ENCODE data around the gene ATP11A. TPM values are rescaled to one million over a fixed set of nuclear protein-coding genes. Genes with fewer than 3 reads are reported as not detected.

The ATP11A gene
- total RNA-seq, 1 experiment from 2014 or later: 41.2 TPM

DNA sequence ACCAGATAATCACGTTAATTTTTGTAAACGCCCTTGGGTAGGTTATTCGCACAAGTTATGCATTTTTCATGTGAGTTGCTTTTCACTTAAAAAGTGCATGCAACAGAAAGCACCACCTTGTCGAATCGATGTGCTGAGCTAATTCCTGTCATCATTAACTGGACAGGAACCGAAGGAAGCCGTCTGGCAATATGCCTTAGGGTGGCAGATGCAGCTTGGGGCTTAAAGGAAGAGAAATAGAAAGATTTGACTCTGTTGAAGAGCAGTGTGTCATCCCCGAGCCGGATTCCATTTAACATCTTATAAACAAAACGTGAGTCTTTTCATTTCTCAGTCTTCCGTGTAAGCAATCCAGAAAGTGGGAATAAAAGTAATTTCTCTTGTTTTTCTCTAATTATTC lies 70.0 kb downstream of the ATP11A start:
- intact Hi-C loops (cut with micrococcal nuclease): no loop called here
- TF ChIP-seq, protein P1, sequence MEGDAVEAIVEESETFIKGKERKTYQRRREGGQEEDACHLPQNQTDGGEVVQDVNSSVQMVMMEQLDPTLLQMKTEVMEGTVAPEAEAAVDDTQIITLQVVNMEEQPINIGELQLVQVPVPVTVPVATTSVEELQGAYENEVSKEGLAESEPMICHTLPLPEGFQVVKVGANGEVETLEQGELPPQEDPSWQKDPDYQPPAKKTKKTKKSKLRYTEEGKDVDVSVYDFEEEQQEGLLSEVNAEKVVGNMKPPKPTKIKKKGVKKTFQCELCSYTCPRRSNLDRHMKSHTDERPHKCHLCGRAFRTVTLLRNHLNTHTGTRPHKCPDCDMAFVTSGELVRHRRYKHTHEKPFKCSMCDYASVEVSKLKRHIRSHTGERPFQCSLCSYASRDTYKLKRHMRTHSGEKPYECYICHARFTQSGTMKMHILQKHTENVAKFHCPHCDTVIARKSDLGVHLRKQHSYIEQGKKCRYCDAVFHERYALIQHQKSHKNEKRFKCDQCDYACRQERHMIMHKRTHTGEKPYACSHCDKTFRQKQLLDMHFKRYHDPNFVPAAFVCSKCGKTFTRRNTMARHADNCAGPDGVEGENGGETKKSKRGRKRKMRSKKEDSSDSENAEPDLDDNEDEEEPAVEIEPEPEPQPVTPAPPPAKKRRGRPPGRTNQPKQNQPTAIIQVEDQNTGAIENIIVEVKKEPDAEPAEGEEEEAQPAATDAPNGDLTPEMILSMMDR (IDR thresholded peaks at IDR 0.05; ENCODE audit: unreplicated experiment): no peak
- CTCF ChIA-PET: no interaction called here

DNA sequence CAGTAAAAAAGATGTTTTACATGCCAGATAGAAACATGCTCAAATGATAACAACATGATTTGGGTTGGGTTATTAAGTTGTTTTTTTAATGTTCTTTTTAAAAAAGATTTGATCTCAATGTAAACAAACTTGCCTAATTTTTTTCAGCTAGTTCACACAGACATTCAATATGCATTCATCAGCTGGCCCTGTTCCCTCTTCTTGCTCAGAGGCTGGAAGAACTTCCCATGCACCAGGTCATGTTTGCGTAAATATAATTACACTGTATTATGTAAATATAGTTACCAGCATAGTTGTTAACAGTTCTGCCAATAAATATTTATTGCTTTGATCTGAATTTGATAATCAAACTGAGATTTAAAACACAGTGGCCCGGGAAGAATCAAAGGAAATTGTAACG lies 70.6 kb downstream of the ATP11A start:
- CTCF ChIA-PET: no interaction called here
- BruUV-seq (replicated peaks): no TSS peak

More for the DNA sequence above, 70.0 kb downstream of the ATP11A start:
- H3K27ac Mint-ChIP-seq (ENCODE audit: low read depth, unreplicated experiment): no peak overlapping the region
- peaks cover 7% of the 10 kb centered on the region for H3K36me3 Mint-ChIP-seq (ENCODE audit: insufficient read depth, unreplicated experiment)
- BruUV-seq (replicated peaks): no TSS peak
- POLR2A ChIA-PET: no interaction called here
- no peak overlapping the region for H3K4me3 Mint-ChIP-seq (ENCODE audit: unreplicated experiment)
- H3K4me1 Mint-ChIP-seq (ENCODE audit: insufficient read depth, unreplicated experiment): no peaks in the 10 kb centered on the region
- no peaks in the 10 kb centered on the region for H3K9me3 Mint-ChIP-seq (ENCODE audit: unreplicated experiment)
- H3K27me3 Mint-ChIP-seq (ENCODE audit: insufficient read depth, unreplicated experiment): no peaks in the 10 kb centered on the region
- DNase-seq (ENCODE audit: unreplicated experiment): no peak

DNA sequence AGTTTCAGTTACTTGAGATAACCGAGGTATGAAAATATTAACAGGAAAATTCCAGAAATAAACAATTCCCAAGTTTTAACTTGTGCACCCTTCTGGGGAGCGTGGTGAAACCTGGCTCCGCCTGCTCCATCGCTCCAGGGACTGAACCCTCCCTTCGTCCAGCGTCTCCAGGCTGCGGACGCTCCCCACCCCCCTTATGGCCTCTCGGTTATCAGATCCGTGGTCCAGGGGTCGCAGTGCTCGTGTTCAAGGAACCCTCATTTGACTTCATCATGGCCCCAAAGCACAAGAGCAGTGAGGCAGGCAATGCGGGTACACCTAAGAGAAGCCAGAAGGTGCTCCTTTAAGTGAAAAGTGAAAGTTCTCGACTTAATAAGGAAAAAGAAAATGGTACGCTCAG lies 71.1 kb downstream of the ATP11A start:
- Mint-ChIP-seq H3K36me3 (ENCODE audit: insufficient read depth, unreplicated experiment) (peaks cover 9% of the 10 kb centered on the region), H3K4me1 (ENCODE audit: insufficient read depth, unreplicated experiment) (no peaks in the 10 kb centered on the region), H3K27me3 (ENCODE audit: insufficient read depth, unreplicated experiment) (no peaks in the 10 kb centered on the region), H3K9me3 (ENCODE audit: unreplicated experiment) (no peaks in the 10 kb centered on the region), H3K27ac (ENCODE audit: low read depth, unreplicated experiment) (no peak overlapping the region), H3K4me3 (ENCODE audit: unreplicated experiment) (no peak overlapping the region)
- intact Hi-C loops (cut with micrococcal nuclease): no loop called here
- DNase-seq (ENCODE audit: unreplicated experiment): no peak
- TF ChIP-seq, protein P1 (IDR thresholded peaks at IDR 0.05; ENCODE audit: unreplicated experiment): no peak
- CTCF ChIA-PET: no interaction called here
- no TSS peak for BruUV-seq (replicated peaks)
- POLR2A ChIA-PET: no interaction called here

More for the DNA sequence above, 70.6 kb downstream of the ATP11A start:
- TF ChIP-seq, protein P1 (IDR thresholded peaks at IDR 0.05; ENCODE audit: unreplicated experiment): no peak
- intact Hi-C loops (cut with micrococcal nuclease): no loop called here
- no peak for DNase-seq (ENCODE audit: unreplicated experiment)
- H3K36me3 Mint-ChIP-seq (ENCODE audit: insufficient read depth, unreplicated experiment): peaks cover 7% of the 10 kb centered on the region
- POLR2A ChIA-PET: no interaction called here
- no peaks in the 10 kb centered on the region for H3K9me3 Mint-ChIP-seq (ENCODE audit: unreplicated experiment)
- H3K4me1 Mint-ChIP-seq (ENCODE audit: insufficient read depth, unreplicated experiment): no peaks in the 10 kb centered on the region
- no peak overlapping the region for H3K27ac Mint-ChIP-seq (ENCODE audit: low read depth, unreplicated experiment)
- H3K4me3 Mint-ChIP-seq (ENCODE audit: unreplicated experiment): no peak overlapping the region
- no peaks in the 10 kb centered on the region for H3K27me3 Mint-ChIP-seq (ENCODE audit: insufficient read depth, unreplicated experiment)

DNA sequence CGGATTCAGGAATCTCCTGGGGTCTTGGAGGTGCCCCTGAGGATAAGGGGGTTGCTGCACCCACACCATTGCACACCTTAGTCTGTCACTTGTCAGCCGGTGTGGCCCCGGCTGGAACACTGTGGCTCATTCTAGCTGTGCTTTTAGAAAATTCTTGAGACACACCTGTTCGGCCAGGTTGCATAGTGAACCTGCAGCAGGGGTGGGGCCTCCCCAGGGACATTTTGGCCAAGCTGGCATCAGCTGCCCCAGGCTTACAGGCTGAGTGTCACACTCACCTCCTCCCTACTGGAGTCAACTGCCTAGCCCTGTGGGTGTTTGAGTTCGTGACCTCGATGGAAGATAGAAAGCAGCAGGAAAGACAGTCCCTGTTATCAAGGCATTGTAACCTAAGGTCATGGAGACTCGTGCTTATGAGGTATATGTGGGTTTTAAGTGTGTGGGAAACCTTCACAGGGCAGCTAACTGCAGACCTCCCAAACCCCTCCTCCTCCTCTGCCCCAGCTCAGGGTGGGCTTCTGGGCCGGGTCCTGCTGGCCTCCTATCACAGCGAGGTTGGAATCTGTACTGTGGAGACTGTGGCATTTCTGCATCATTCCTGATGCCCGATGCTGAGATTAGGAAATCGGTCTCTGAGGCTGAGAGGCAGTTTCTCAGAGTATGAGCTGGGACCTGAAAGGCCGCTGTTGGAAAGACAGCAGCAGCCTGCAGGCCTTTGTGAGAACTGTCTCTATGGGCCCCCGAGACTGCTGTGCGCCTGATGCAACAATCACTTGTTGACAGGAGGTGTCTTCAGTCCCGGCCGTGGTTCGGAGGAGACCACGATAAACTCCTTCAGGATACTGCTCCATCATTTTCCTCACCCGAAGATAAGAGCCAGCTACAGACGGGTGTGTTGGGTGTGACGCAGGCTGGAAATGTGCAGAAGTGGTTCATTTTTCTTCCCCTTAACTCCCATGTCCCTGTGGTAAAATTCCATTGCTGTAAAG lies 72.2 kb downstream of the ATP11A start:
- TF ChIP-seq, protein P1 (IDR thresholded peaks at IDR 0.05; ENCODE audit: unreplicated experiment): no peak
- no peaks in the 10 kb centered on the region for H3K27me3 Mint-ChIP-seq (ENCODE audit: insufficient read depth, unreplicated experiment)
- no peaks in the 10 kb centered on the region for H3K9me3 Mint-ChIP-seq (ENCODE audit: unreplicated experiment)
- H3K27ac Mint-ChIP-seq (ENCODE audit: low read depth, unreplicated experiment): no peak overlapping the region
- no TSS peak for BruUV-seq (replicated peaks)
- intact Hi-C loops (cut with micrococcal nuclease): no loop called here
- H3K36me3 Mint-ChIP-seq (ENCODE audit: insufficient read depth, unreplicated experiment): peaks cover 13% of the 10 kb centered on the region
- POLR2A ChIA-PET: interaction anchor here (0.9 kb wide), 1 partner anchor 22 kb away, joined by 3 read pairs; no protein-coding TSS in a partner anchor
- DNase-seq (ENCODE audit: unreplicated experiment): no peak
- H3K4me1 Mint-ChIP-seq (ENCODE audit: insufficient read depth, unreplicated experiment): no peaks in the 10 kb centered on the region
- CTCF ChIA-PET: no interaction called here
- H3K4me3 Mint-ChIP-seq (ENCODE audit: unreplicated experiment): no peak overlapping the region

Data from MCF 10A (cell line).